Keratinocyte (primary cell): ENCODE results near the gene CISD1. TPM values are rescaled to one million over a fixed set of nuclear protein-coding genes. Genes with fewer than 3 reads are reported as not detected.

Experiments
- DNase-seq: peaks from one replicate; pipeline ENCODE4 v3.0.0-alpha.2; 2011; ENCODE audit warnings: low read depth, missing footprints, low spot score
- FAIRE-seq: peaks from 2 replicates; lab custom pipeline; 2011; peaks lifted over from hg19 to GRCh38; lab: Jason Lieb, UNC
- H2AFZ ChIP-seq: 2 replicates; pipeline ENCODE4 v1.6.0; 2012; ENCODE audit warnings: low read length, control low read depth, inconsistent platforms; ENCODE audit not compliant: control insufficient read depth
- H3K27ac ChIP-seq: 2 replicates; pipeline ENCODE4 v1.5.1; 2011; ENCODE audit warnings: low read length; ENCODE audit not compliant: control insufficient read depth, insufficient read depth
- H3K27me3 ChIP-seq: 3 replicates; pipeline ENCODE4 v1.6.0; 2011; ENCODE audit warnings: low read length; ENCODE audit not compliant: control insufficient read depth, insufficient read depth; ENCODE audit errors: extremely low read depth
- H3K36me3 ChIP-seq, 2 experiments: 2 replicates in 1 of 2; 3 replicates in 1 of 2; pipeline ENCODE4 v1.5.1; 2011; ENCODE audit warnings: low read length in 2 of 2, mild to moderate bottlenecking in 1 of 2; ENCODE audit not compliant: control insufficient read depth in 2 of 2, insufficient read depth in 2 of 2; ENCODE audit errors: extremely low read depth in 1 of 2
- H3K4me1 ChIP-seq: 3 replicates; pipeline ENCODE4 v1.5.1; 2011; ENCODE audit warnings: low read length; ENCODE audit not compliant: control insufficient read depth, insufficient read depth; ENCODE audit errors: extremely low read depth
- H3K4me2 ChIP-seq: 3 replicates; pipeline ENCODE4 v1.6.0; 2011; ENCODE audit warnings: low read depth, low read length; ENCODE audit not compliant: control insufficient read depth, insufficient read depth; ENCODE audit errors: extremely low read depth
- H3K4me3 ChIP-seq, 3 experiments: fragments of 200-600 bp in 1 of 3; sonication (generic) in 1 of 3; 2 replicates in 2 of 3; 3 replicates in 1 of 3; pipeline ENCODE4 v1.5.1; 2011 to 2016; ENCODE audit warnings: low read length in 3 of 3, mild to moderate bottlenecking in 3 of 3, control low read depth in 2 of 3, inconsistent platforms in 1 of 3, low read depth in 1 of 3, mixed read lengths in 1 of 3, mixed run types in 1 of 3, moderate library complexity in 1 of 3; ENCODE audit not compliant: control insufficient read depth in 2 of 3, insufficient read depth in 2 of 3; ENCODE audit errors: extremely low read depth in 1 of 3
- H3K79me2 ChIP-seq: 2 replicates; pipeline ENCODE4 v1.6.0; 2012; ENCODE audit warnings: low read length; ENCODE audit not compliant: control insufficient read depth, insufficient read depth
- H3K9ac ChIP-seq: 3 replicates; pipeline ENCODE4 v1.6.0; 2011; ENCODE audit warnings: low read length; ENCODE audit not compliant: control insufficient read depth, insufficient read depth; ENCODE audit errors: extremely low read depth
- H3K9me1 ChIP-seq: 3 replicates; pipeline ENCODE4 v1.6.0; 2011; ENCODE audit warnings: low read length; ENCODE audit not compliant: control insufficient read depth, insufficient read depth; ENCODE audit errors: extremely low read depth
- H3K9me3 ChIP-seq: 2 replicates; pipeline ENCODE4 v1.5.1; 2012; ENCODE audit warnings: low read depth, low read length; ENCODE audit not compliant: control insufficient read depth
- H4K20me1 ChIP-seq: 3 replicates; pipeline ENCODE4 v1.6.0; 2011; ENCODE audit warnings: low read length; ENCODE audit not compliant: control insufficient read depth, insufficient read depth; ENCODE audit errors: extremely low read depth
- EZH2 ChIP-seq: IDR thresholded peaks from one replicate; pipeline ENCODE4 v1.6.1; 2012; ENCODE audit warnings: inconsistent platforms, mild to moderate bottlenecking, low read length, moderate library complexity
- dilution Hi-C: fragments of 300-500 bp; cut with MboI; formaldehyde crosslinking; loops from one replicate; pipeline ENCODE4 v1.7.0; 2020; ENCODE audit warnings: low sequenced_read_pairs; ENCODE audit not compliant: extremely low pct_ligation_motif_present
- polyA plus RNA-seq, 5 experiments: library from polyadenylated mRNA; depleted of rRNA in 3 of 5; stranded (reverse) in 3 of 5; stranded (forward) in 1 of 5; unstranded in 1 of 5; fragments of >200 nt; gene quantifications; 1 replicate in 1 of 5; 2 replicates in 3 of 5; 3 replicates in 1 of 5; pipeline versions ENCODE4 v1.2.1 to v1.2.3, GENCODE V29; 2011 to 2012; ENCODE audit warnings: missing spikeins in 2 of 5, low read depth in 1 of 5, low replicate concordance in 1 of 5
- TF ChIP-seq, protein P1 (sequence below), 3 experiments: IDR thresholded peaks in 1 of 3; conservative IDR thresholded peaks in 1 of 3; optimal IDR thresholded peaks in 1 of 3; 2 replicates in 2 of 3; 3 replicates in 1 of 3; pipeline versions ENCODE3 to v1.5.1; 2011; ENCODE audit warnings: low read length in 3 of 3, mild to moderate bottlenecking in 3 of 3, moderate library complexity in 2 of 3, control low read depth in 1 of 3, inconsistent platforms in 1 of 3; ENCODE audit not compliant: insufficient read depth in 2 of 3; ENCODE audit errors: extremely low read depth in 1 of 3

Gene CISD1
- polyA plus RNA-seq, 1 donor (not counting 4 experiments of a cell fraction or from before 2014, with no cell fraction given) = 81.7 TPM

GRCh38 chr10:58275261-58275660 lies 6.3 kb downstream of the CISD1 start:
- H3K9me1 ChIP-seq = no peaks in the 10 kb centered on the region
- H3K27me3 ChIP-seq = no peaks in the 10 kb centered on the region
- H3K79me2 ChIP-seq = peaks cover 40% of the 10 kb centered on the region
- H3K9me3 ChIP-seq = no peaks in the 10 kb centered on the region
- H3K4me3 ChIP-seq = no peak overlapping the region
- H4K20me1 ChIP-seq = no peaks in the 10 kb centered on the region
- peaks cover 0 to 2% of the 10 kb centered on the region in 2 experiments for H3K36me3 ChIP-seq
- H3K4me1 ChIP-seq = peaks cover 16% of the 10 kb centered on the region
- no peak overlapping the region for H3K4me2 ChIP-seq
- H3K9ac ChIP-seq = no peak overlapping the region
- dilution Hi-C loops = no loop called here
- TF ChIP-seq, protein P1, sequence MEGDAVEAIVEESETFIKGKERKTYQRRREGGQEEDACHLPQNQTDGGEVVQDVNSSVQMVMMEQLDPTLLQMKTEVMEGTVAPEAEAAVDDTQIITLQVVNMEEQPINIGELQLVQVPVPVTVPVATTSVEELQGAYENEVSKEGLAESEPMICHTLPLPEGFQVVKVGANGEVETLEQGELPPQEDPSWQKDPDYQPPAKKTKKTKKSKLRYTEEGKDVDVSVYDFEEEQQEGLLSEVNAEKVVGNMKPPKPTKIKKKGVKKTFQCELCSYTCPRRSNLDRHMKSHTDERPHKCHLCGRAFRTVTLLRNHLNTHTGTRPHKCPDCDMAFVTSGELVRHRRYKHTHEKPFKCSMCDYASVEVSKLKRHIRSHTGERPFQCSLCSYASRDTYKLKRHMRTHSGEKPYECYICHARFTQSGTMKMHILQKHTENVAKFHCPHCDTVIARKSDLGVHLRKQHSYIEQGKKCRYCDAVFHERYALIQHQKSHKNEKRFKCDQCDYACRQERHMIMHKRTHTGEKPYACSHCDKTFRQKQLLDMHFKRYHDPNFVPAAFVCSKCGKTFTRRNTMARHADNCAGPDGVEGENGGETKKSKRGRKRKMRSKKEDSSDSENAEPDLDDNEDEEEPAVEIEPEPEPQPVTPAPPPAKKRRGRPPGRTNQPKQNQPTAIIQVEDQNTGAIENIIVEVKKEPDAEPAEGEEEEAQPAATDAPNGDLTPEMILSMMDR (optimal IDR thresholded peaks at IDR 0.05 in 1 of 3, IDR thresholded peaks at IDR 0.05 in 1 of 3, conservative IDR thresholded peaks at IDR 0.05 in 1 of 3; ENCODE audit: extremely low read depth in 1 of 3, insufficient read depth in 2 of 3, low read length in 3 of 3) = no peak
- no peak for TF ChIP-seq EZH2
- H2AFZ ChIP-seq = no peak overlapping the region
- H3K27ac ChIP-seq = no peak overlapping the region
- FAIRE-seq (no peak), DNase-seq (no peak)

- FAIRE-seq (no peak), DNase-seq (no peak)
- no peak for TF ChIP-seq EZH2
- TF ChIP-seq, protein P1 (optimal IDR thresholded peaks at IDR 0.05 in 1 of 3, IDR thresholded peaks at IDR 0.05 in 1 of 3, conservative IDR thresholded peaks at IDR 0.05 in 1 of 3; ENCODE audit: extremely low read depth in 1 of 3, insufficient read depth in 2 of 3, low read length in 3 of 3) = no peak
- dilution Hi-C loops = no loop called here
- Histone ChIP-seq H3K27me3 (no peaks in the 10 kb centered on the region), H3K9ac (no peak overlapping the region), H3K27ac (no peak overlapping the region), H3K9me3 (no peaks in the 10 kb centered on the region), H4K20me1 (no peaks in the 10 kb centered on the region), H3K79me2 (peaks cover 35% of the 10 kb centered on the region), H2AFZ (no peak overlapping the region), H3K4me3 (no peak overlapping the region), H3K9me1 (no peaks in the 10 kb centered on the region), H3K4me2 (no peak overlapping the region), H3K4me1 (peaks cover 17% of the 10 kb centered on the region), H3K36me3 (peaks cover 0 to 2% of the 10 kb centered on the region in 2 experiments)
These were observed 6.9 kb downstream of the CISD1 start for GRCh38 chr10:58275908-58276307.
